Astrocyte of the cerebellum (primary cell): Measurements from ENCODE around the gene OR52E4.

Source experiments
- DNase-seq: peaks from one replicate; pipeline ENCODE4 v3.0.0-alpha.2; 2011; ENCODE audit warnings: low read depth
- H3K4me3 ChIP-seq: 2 replicates; pipeline ENCODE4 v1.5.1; 2011; ENCODE audit warnings: mild to moderate bottlenecking, low read depth, low read length, moderate library complexity
- CTCF ChIP-seq: IDR thresholded peaks from 2 replicates; pipeline ENCODE4 v1.5.1; 2012; ENCODE audit warnings: low read length, low read depth, moderate library complexity, mild to moderate bottlenecking; ENCODE audit errors: missing control alignments
- in situ Hi-C: cut with HindIII; loops from 2 replicates; pipeline ENCODE4 v1.10.0; 2017; ENCODE audit warnings: low sequenced_read_pairs

The OR52E4 gene

GRCh38 chr11:5887661-5888060 lies 7.2 kb downstream of the OR52E4 start:
- no peak for DNase-seq
- TF ChIP-seq CTCF: no peak
- H3K4me3 ChIP-seq: no peak overlapping the region
- in situ Hi-C loops: no loop called here

- no peak overlapping the region for H3K4me3 ChIP-seq
- no peak for DNase-seq
- TF ChIP-seq CTCF: peak; percentile 31
- in situ Hi-C loops: no loop called here
These were observed 10.9 kb downstream of the OR52E4 start for GRCh38 chr11:5891216-5891800.

GRCh38 chr11:5892908-5893307 lies 12.5 kb downstream of the OR52E4 start, which contains the start of gene OR52E5:
OR52E5 (plus strand) TSS chr11:5893208; CDS start chr11:5900777, 7,569 bp downstream.
- TF ChIP-seq CTCF: no peak
- H3K4me3 ChIP-seq: no peak within 1 kb of the TSS
- in situ Hi-C loops: no loop called here
- no peak for DNase-seq

GRCh38 chr11:5899534-5899933 lies 19.1 kb downstream of the OR52E4 start:
- no peak for TF ChIP-seq CTCF
- H3K4me3 ChIP-seq: no peak overlapping the region
- no peak for DNase-seq
- in situ Hi-C loops: no loop called here

- no peak for DNase-seq
- TF ChIP-seq CTCF: no peak
- in situ Hi-C loops: no loop called here
- H3K4me3 ChIP-seq: no peak overlapping the region
These were observed 30.1 kb downstream of the OR52E4 start for GRCh38 chr11:5910540-5910939.

- TF ChIP-seq CTCF: no peak
- H3K4me3 ChIP-seq: no peak overlapping the region
- in situ Hi-C loops: no loop called here
- no peak for DNase-seq
These were observed 42.5 kb downstream of the OR52E4 start for GRCh38 chr11:5922749-5923426.
